ENCODE measurements around the gene VPS35L.
A peak's percentile ranks its signal among the peaks of the same experiment; 100 is the strongest.

The VPS35L gene

GRCh38 chr16:19555186-19555937 lies at the start of gene VPS35L:
Gene VPS35L (plus strand): TSS chr16:19555703. CDS start chr16:19555730, 27 bp downstream.
- peak; percentile 99 for DNase-seq
- TF ChIP-seq GATA1 (IDR thresholded peaks at IDR 0.05; ENCODE audit: low read depth, low read length) (no peak), POLR2A (IDR thresholded peaks at IDR 0.05; ENCODE audit: low read length) (peak; percentile 71)

DNA sequence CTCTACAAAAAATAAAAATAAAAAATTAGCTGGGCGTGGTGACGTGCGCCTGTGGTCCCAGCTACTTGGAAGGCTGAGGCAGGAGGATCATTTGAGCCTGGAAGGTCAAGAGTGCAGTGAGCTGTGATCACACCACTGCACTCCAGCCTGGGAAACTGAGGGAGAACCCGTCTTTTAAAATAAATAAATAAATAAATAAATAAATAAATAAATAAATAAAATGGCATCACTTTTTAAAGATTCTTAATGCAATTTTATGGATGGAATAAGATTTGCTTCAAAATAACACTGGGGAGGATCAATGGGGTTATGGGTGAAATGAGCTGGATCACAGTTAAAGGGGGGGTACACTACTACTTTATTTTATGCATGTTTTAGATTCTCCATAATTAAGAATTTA lies 48.5 kb upstream of the VPS35L start:
- DNase-seq: no peak
- TF ChIP-seq GATA1 (IDR thresholded peaks at IDR 0.05; ENCODE audit: low read depth, low read length): no peak
- TF ChIP-seq POLR2A (IDR thresholded peaks at IDR 0.05; ENCODE audit: low read length): no peak

DNA sequence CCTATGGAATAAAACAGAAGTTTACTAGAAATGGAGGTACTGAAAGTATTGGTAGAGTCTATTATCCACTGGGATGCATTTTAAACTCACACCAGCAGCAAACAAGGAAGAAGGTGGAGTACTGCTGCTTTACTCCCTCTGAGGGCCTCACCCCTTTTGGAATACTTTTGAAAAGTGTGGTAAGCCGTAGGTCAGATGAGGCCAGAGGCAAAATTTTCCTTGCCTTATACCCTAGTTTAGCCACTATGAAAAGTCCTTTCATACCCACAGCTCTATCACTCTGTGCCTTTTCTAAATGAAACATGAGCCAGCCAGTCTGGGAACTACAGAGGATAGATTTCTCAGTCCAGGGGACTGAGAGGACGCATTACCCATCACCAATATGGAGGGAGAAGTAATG lies 47.6 kb upstream of the VPS35L start:
- no peak for DNase-seq
- TF ChIP-seq GATA1 (IDR thresholded peaks at IDR 0.05; ENCODE audit: low read depth, low read length): no peak
- TF ChIP-seq POLR2A (IDR thresholded peaks at IDR 0.05; ENCODE audit: low read length): no peak

GRCh38 chr16:19512297-19512696 lies 43.2 kb upstream of the VPS35L start:
- no peak for TF ChIP-seq GATA1 (IDR thresholded peaks at IDR 0.05; ENCODE audit: low read depth, low read length)
- TF ChIP-seq POLR2A (IDR thresholded peaks at IDR 0.05; ENCODE audit: low read length): no peak
- no peak for DNase-seq

DNA sequence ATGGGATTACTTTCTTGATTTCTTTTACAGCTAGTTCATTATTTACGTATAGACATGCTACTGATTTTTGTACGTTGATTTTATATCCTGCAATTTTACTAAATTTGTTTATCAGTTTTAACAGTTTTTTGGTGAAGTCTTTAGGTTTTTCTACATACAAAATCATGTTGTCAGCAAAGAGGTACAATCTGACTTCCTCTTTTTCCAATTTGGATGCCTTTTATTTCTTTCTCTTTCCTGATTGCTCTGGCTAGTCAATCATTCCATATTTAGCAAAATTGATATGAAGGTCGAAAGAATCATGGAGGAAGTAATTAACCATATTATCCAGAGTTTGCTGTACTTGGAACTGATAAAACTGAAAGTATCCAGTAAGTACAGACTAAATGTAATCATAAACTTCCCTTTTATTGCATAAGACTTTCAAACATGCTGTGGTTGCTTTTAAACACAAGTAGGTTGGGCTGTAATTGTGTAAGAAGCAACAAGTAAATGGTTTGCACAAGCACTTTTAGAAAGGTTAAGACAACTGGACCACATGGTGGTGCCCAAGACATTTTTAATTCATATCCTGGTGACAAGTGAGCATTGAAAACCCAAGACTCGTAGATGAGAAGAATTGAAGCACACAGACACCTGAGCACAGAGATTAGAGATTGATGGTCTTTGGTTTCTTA lies 42.0 kb upstream of the VPS35L start:
- DNase-seq: no peak
- no peak for TF ChIP-seq GATA1 (IDR thresholded peaks at IDR 0.05; ENCODE audit: low read depth, low read length)
- no peak for TF ChIP-seq POLR2A (IDR thresholded peaks at IDR 0.05; ENCODE audit: low read length)

GRCh38 chr16:19515757-19516156 lies 39.7 kb upstream of the VPS35L start:
- TF ChIP-seq POLR2A (IDR thresholded peaks at IDR 0.05; ENCODE audit: low read length): no peak
- TF ChIP-seq GATA1 (IDR thresholded peaks at IDR 0.05; ENCODE audit: low read depth, low read length): no peak
- no peak for DNase-seq

GRCh38 chr16:19517424-19518089 lies 37.9 kb upstream of the VPS35L start:
- peak; percentile 89 to 91 for DNase-seq
- TF ChIP-seq POLR2A (IDR thresholded peaks at IDR 0.05; ENCODE audit: low read length): peak; percentile 31
- TF ChIP-seq GATA1 (IDR thresholded peaks at IDR 0.05; ENCODE audit: low read depth, low read length): no peak

DNA sequence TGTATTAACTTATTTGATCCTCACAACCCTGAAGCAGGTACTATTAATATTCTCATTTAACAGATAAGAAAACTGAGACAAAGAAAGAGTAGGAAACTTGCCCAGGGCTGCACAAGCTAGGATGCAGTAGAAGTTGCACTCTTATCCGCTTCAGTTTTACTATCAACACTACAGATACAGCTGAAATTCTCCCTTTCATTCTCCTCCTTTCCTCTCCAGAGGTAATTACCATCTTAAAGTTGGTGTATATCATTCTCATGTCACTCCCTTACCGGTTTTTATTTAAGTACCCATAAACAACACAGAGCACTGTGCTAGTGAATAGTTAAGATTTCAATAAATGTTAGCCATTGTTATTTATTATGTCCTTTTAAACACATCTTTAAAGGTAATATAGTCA lies 37.1 kb upstream of the VPS35L start:
- TF ChIP-seq POLR2A (IDR thresholded peaks at IDR 0.05; ENCODE audit: low read length) (no peak), GATA1 (IDR thresholded peaks at IDR 0.05; ENCODE audit: low read depth, low read length) (no peak)
- DNase-seq: peak; percentile 24 to 49

DNA sequence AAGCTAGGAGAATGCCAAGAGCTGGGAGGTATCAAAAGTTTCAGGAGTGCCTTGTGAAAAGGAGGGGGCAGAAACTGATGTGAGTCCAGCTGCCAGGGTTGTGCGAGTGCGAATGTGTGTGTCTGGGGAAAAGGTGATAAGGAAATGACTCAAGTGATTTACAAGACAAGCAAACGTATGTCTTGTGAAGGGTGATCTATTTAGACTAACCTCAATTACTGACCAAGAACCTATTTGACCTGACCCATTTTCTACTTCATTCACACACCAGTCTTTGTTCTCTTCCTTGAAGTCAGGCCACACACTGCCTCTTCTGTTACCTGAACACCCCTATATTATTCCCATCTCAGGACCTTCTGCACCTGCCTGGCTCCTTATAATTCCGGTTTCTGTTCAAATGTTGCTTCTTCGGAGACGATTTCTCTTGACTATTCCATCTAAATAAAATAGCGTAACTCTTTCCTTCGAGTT lies 34.6 kb upstream of the VPS35L start:
- DNase-seq: peak; percentile 94 to 97
- TF ChIP-seq GATA1 (IDR thresholded peaks at IDR 0.05; ENCODE audit: low read depth, low read length) (no peak), POLR2A (IDR thresholded peaks at IDR 0.05; ENCODE audit: low read length) (peak; percentile 84)

DNA sequence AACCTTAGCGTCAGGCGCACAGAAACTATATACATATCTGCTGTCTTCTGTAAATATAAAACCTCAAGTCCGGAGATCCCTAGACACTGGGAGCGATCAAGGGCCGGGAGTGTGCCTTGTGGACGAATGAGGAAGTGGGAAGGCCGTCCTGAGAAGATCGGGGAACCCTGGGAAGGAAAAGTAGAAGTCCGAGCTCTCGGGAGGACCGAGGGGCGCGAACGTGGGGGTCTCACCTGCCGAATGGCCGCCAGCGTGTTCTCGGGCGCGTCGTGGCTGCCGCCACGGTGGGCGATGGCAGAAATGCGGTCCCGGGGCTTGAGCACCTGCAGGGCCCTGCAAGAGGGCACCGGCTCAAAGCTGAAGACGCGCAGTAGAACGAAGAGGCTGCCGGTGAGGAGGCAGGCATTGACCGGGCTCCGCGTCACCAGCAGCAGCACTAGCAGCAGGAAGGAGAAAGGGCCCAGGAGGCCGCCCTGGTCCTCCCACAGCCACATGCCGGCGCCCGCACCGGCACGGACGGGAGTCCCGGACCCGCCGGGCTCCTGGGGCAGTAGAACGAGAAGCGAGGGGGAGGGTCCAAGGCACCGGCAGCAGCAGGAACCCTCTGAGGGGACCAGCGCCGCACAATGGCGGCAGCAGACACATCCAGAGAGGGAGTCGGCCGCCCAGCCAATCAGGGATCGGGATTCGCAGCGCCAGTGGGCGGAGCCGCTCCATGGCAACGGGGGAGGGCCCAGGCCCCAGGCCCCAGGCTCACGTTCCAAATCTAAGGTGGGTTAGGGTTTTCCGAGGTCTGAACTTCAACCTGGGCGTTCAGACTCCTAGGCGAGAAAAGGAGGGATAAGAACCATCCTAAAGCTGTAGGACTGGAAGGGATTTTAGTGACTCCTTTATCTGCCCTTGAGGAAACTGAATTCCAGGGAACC lies 33.8 kb upstream of the VPS35L start, which contains the start of gene GDE1:
Gene GDE1, minus strand, starts transcription at position 628 of the 926 bp plus-strand sequence. Its CDS starts 134 bp downstream, at position 494.
- peak; percentile 93 to 96 for DNase-seq
- peak; percentile 93 for TF ChIP-seq POLR2A (IDR thresholded peaks at IDR 0.05; ENCODE audit: low read length)
- no peak for TF ChIP-seq GATA1 (IDR thresholded peaks at IDR 0.05; ENCODE audit: low read depth, low read length)

DNA sequence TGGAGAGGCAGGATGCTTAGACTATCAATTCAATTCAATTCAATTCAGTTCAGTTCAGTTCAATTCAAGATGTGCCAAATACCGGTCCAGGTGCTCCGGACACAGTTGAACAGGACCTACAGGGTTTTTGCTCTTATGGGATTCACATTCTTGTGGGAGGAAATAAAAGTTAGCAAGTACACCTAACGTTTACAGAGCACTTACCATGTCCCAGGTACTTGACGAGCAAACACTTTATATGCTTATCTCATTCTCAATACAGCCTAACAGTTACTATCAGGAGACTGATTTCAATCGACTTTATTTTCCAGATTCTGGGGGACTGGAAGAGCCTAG lies 33.1 kb upstream of the VPS35L start:
- DNase-seq: no peak
- TF ChIP-seq GATA1 (IDR thresholded peaks at IDR 0.05; ENCODE audit: low read depth, low read length): no peak
- no peak for TF ChIP-seq POLR2A (IDR thresholded peaks at IDR 0.05; ENCODE audit: low read length)

- TF ChIP-seq GATA1 (IDR thresholded peaks at IDR 0.05; ENCODE audit: low read depth, low read length) (no peak), POLR2A (IDR thresholded peaks at IDR 0.05; ENCODE audit: low read length) (no peak)
- peak in 1 of 2 experiments; percentile 10 for DNase-seq
Measured at GRCh38 chr16:19522760-19523159, 32.7 kb upstream of the VPS35L start.

DNA sequence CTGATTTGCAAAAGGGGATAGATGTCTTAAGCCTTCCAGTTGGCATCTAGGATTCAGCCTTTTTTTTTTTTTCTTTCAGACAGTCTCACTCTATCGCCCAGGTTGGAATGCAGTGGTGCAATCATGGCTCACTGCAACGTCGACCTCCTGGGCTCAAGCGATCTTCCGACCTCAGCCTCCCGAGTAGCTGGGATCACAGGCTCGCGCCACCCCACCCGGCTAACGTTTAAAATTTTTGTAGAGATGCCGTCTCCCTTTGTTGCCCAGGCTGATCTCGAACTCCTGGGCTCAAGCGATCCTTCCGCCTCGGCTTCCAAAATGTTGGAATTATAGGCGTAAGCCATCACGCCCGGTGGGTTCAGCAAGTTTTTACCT lies 32.3 kb upstream of the VPS35L start:
- DNase-seq: no peak
- no peak for TF ChIP-seq POLR2A (IDR thresholded peaks at IDR 0.05; ENCODE audit: low read length)
- no peak for TF ChIP-seq GATA1 (IDR thresholded peaks at IDR 0.05; ENCODE audit: low read depth, low read length)
